CD4-positive, alpha-beta T cell treated with Interleukin-10 for 1 hour (primary cell): ENCODE data around the gene P2RY6.

ENCODE experiments used
- DNase-seq: peaks from one replicate; pipeline ENCODE4 v3.0.0-alpha.2; 2020

The P2RY6 gene

DNA sequence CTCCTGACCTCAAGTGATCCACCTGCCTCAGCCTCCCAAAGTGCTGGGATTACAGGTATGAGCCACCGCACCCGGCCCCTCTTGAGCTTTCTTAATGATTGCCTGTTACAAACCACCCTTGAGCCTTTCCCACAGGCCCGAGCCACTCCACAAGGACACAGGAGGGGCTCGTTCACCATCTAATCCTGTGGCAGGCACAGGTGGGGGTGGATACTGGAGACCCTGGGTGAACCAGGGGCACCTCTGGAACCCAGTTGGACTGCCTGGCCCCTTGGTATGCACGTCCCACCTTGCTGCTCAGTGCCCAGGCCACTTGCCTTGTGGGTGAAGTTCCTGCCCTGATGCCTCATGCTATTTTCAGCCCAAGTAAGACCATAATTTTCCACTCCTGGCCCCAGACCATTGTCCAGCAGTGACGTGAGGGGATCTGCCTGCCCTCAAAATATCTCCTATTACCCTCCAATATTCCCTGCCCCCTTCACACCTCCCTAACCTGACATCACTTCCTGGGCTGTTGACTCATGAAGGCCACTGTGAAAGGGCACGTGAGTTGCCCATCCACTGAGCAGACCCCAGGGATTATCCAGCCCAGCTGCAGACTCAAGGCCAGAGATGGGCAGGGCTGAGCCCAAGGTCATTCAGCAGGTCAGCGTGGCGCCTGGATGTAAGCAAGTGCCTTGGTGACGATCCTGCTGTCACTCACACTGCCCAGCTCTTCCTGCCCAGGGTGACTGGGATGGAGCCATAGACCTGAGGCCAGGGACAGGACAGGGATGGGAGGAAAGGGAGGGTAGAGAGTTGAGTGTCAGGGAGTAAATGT, 34.5 kb upstream of the P2RY6 start:
- no peak for DNase-seq

DNA sequence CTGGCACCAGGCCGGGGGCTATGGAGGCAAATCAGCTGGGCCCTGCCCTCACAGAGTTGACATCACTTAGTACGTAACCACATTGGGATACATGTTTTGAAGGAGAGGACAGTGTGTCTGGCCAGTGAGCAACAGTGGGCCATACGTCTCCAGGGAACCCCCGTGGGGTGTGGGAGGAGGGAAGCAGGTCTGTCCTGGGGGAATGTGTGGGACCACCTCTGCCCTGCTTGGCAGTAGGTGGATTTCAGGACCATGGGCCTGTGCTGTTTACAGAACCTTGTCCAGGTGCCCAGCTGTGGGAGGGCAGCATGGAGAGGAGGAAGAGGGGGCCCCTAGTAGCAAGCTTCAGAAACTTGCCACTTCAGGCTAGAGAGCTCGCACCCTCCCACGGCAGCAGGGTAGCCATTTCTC, 33.0 kb upstream of the P2RY6 start:
- no peak for DNase-seq

DNA sequence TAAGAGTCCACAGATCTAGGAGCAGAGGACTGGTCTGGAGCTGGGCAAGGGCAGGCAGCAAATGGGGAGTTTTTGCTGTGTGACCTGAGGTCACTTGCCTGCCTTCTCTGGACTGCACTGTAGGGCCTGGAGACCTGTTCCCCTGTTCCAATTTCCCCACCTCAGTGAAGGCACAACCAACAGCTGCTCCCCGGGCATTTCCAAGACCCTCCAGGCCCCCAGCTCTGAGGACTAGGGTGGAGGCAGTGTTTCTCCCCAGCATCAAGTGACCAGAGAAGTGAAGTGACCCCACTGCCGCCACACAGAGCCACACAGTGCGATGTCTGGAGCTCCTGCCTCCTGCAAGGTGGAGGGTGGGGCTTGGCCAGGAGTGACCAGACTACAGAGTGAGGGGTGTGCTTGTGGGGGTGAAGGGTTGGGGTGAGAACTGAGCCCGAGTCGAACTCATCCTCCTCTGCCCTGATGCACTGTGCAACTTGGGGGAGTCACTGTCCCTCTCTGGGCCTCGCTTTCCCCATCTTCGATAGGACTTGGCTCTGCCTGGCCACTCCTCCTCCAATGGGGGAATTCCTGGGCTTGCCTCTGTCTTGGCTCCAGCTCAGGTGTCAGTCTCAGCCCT, 32.5 kb upstream of the P2RY6 start:
- no peak for DNase-seq

DNA sequence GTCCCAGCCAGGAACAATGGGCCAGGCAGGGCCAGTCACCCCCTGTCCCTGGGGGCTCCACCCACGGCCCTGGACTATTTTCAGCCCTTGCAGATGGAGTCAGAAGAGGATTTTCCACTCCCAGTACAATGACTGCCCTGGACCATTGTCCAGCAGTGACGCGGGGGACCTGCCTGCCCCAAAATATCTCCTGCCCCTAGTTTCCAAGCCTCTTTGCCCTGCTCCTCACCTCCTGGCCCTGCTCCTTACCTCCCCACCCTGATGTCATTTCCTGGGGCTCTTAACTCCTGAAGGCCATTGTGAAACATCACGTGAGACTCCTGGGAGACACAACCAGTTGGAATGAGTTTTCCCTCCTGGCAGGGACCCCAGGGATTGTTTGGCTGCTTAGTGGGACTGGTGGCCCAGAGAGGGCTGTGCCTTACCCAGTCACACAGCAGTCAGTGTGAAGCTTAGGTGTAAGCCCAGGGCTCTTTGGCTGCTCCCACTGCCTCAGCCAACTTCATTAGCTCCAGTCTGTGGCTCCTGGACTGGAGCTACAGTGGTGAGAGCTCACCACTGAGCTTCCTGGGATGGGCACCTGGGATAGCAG, 31.9 kb upstream of the P2RY6 start:
- no peak for DNase-seq

DNA sequence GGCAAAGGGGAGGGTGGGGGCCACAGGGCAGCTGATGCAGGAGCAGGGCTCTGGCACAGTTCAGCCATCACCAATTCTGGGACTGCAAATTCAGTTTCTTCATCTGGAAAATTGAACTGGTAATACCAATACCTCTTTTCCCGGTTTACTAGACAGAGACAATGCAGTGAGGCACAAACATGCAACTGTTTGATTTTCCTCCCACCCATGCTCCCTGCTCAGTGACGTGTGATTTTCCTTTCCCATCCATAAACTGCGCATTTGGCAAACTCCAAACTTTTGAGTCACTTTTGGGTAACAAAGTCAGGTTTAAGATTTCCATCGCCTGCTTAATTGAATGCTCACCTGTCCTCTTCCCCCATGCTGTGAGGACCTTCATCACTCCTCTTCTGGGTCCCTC, 30.8 kb upstream of the P2RY6 start:
- no peak for DNase-seq

DNA sequence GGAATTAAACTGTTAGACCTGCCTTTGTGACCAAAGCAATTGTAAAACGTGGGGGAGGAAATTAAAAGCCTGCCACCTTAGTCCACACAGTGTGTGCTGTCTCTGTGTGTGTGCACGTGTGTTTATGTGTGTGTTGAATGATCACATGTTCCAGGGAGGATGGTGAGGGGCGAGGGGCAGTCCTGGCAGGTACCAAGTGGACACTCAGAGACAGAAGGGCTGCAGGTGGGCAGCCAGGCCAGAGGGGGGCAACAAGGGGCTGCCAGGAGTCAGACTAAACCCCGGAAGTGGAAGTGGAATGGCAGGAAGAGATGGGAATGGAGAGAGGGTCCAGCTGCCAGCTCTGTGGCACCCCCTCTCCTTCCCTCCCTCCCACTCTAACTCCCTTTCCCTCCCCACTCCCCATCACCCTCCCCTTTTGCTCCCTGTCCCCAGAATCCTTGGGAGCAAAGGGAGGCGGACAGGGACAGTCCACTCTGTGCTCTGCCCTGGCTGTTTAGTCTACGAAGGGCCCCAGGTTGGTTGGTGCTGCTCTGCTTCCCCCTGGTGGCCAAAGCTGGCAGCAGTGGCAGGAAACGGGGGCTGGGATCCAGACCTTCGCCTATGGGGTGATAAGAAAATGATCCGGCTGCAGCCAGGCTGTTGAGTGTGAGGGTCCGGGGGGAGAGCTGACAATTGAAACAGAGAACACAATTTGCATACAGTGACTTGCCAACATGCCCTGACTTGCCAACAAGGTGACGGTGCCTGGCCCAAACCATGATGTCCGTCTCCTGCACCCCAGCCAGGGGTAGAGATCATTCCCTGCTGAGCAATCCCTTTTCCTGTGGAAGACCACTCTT, 29.7 kb upstream of the P2RY6 start:
- peak; percentile 62 for DNase-seq

DNA sequence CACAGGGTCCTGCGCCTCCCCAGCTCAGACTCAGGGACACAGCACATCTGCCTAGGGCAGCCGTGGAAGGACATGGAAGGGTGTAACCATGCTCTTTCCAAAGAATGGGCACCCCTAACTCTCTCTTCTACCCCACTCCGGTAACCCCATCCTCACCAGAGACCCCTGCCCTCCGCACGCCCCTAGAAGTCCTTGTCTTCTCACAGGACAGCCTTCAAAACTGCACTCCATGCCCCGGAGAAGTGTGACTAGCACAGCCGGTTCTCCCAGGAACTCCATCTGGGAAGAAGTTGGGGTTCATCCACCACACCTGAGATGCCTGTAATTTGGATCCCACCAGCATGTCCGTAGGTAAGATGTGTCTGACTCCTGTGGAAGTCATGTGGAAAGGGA, 29.0 kb upstream of the P2RY6 start:
- DNase-seq: no peak

DNA sequence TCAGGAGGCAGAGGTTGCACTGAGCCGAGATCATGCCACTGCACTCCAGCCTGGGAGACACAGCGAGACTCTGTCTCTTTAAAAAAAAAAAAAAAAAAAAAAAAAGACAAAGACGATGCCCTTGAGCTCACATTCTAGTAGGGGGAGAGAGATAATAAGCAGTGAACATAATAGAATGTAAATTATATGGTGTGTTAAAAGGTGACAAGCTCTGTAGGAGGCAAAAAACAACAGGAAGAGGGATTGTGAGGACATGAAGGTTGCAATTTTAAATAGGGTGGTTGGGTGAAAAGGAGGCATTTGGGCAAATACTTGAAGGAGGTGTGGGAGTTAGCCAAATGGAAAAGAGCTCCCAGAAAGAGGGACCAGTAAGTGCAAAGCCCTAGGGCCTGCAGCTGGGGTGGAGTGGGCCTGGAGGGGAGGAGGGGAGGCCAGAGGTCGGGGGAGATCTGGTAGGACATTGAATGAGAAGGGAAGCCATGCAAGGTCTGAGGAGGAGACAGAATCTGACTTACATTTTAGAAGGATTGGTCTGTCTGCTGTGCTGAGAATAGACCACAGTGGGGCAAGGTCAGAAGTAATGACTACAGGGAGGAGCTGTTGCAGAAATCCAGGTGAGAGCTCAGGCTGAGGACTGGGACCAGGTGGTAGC, 27.4 kb upstream of the P2RY6 start:
- no peak for DNase-seq

DNA sequence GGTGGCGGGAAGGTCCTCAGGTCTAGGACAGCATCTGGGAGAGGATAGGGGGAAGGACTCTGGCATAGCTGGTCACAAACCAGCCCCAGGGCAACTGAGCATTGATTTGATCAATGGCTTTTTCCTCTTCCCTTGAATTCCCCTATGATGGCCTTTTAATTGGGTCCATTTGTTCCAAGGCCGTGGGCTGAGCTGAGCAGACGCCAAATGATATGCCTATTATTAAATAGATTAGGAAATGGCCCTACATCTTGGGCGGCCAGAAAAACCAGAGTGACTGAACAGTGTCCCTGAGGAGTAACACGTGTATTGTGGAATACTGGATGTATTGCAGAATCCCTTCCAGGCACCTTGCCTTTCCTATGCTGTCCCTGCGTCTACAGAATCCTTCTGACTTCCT, 26.7 kb upstream of the P2RY6 start:
- no peak for DNase-seq

DNA sequence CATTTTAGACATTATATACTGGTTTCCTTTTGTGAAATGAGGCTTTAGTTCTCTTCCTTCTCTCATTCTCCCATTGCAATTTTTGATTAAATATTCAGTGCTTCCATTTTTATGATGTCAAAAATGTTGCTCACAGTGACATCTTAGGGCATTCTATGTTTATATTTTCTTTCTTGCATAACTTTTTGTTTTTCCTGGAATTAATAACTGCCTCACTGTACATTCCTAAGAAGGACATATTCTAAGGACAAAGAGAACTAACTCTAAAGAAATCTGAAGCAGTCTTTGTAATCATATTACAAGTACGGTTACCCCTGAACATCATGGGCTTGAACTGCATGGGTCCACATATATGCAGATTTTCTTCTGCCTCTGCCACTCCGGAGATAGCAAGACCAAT, 25.8 kb upstream of the P2RY6 start:
- DNase-seq: no peak

DNA sequence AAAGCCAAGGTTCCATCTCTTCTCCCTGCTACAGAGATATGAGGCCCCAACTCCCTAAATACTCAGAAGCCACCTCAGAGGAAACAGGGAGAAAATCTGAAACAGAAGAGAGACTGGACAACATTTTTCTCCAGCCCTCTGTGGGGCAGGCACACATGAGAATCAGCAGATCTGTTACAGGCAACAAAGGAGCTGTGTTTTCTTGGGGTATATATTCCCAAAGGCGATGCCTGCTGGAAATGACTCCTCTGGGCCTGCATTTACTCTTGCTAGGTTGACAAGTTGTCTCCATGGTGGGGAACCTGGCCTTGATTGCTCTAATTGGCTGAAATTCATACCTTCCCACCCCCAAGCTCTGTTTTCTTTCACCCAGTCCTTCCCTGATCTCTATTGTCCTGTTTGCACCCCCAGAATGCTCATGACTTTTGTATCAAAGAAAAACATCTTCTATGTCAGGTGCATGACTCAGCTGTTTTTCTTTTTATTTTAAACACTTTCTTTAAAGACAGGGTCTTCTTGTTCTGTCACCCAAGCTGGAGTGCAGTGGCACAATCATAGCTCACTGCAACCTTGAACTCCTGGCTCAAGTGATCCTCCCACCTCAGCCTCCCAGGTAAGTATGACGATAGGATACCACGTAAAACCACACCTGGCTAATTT, 23.5 kb upstream of the P2RY6 start:
- no peak for DNase-seq

DNA sequence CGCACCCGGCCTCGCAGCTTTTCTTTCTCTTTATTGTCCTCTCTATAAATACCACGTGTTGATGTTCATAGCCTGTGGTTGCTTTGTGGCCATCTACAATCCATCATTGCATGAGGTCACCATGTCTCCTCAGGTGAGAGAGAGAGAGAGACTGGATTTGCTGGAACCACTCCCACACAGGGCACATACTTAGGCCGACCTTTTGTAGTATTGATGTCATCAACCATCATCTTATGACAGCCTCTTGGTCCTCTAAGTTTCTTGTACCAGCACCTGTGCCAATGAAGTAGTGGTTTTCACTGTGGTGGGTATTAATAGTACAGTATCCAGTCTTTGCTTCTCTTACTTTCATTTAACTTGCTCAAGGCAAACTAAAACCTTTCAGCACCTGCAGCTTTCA, 22.8 kb upstream of the P2RY6 start:
- DNase-seq: no peak

DNA sequence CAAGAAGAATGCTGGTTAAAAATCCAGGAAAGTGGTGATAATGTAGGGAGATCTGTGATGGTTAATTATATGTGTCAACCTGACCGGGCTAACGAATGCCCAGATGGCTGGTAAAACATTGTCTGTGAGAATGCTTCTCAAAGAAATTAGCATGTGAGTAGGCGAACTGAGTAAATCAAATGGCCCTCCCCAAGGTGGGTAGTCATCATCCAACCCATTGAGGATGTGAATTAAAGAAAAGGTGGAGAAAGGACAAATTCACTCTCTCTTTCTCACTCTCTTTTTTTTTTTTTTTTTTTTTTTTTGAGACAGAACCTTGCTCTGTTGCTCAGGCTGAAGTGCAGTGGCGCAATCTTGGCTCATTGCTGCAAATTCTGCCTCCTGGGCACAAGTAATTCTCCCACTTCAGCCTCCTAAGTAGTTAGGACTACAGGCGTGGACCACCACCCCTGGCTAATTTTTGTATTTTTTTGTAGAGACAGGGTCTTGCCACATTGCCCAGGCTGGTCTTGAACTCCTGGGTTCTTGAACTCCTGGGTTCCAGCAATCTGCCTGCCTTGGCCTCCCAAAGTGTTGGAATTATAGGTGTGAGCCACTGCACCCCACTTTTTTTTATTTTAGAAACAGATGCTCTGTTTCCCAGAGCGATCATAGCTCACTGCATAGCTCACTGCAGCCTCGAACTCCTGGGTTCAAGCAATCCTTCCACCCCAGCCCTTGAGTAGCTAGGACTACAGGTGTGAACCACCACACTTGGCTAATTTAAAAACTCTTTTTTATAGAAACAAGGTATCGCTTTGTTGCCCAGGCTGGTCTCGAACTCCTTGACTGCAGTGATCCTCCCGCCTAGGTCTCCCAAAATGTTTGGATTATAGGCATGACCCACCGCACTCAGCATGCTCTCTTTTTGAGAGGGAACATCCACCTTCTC, 22.0 kb upstream of the P2RY6 start:
- no peak for DNase-seq

DNA sequence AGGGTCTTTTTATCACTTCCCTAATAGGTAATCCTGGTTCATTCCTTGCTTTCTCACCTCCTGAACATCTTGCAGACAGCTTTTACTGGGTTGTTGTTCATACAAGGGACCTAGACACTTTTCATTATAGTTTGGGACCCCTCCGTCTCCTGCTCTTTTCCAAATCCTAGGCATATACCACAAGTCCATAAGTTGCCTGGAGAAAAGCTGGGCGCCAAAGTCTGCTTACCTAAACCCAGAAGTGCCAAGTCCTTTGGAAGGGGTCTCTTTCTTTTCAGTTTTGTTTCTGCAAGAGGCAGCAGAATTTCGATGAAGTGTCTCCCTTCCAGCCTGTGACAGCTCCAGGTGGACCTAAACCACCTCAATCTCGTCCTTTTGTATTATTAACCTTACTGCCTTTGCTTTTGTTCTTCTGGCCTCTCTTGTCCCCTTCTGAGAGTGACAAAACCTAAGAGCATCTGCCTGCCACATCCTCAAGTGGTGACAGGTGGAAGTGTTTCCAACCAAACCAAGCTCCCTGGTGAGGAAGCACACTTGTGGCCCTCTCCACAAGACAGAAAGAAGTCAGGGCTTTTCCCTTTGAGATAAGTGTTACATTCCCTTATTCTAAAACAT, 19.5 kb upstream of the P2RY6 start:
- DNase-seq: no peak

DNA sequence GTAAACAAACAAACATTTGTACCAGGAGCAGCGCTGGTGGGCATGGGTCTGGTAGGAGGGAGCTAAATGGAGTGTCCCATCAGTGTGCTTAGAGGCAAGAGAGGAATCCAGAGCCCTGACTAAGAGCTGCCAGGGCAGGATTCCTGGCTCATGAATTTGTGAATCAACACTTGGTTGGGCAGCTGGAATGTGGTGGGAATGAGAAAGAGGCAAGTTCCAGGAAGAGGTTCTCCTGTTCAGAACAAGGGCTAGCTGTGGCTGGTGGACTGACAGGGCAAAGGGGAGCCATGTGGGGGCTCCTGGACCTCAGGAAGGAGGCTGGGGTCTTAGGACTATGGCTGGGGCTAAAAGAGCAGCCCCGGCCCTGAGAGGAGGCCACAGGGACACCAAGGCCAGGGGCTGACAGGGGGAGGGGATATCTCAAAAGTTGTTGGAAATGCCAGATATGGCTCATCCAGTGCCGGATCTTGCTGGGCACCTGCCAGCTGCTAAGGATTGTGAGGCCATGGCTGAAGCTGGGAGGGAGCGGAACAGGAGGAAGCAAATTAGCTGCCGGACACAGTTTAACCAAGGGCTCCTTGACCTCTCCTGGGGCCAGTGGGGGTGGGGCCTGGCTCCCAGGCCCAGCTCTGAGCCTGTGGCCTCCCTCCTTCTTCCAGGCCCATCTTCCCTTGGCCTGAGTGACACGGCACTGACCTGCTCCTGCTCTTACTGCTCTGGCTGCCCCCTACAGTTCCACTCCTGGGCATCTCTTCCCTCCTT, 14.6 kb upstream of the P2RY6 start:
- no peak for DNase-seq

DNA sequence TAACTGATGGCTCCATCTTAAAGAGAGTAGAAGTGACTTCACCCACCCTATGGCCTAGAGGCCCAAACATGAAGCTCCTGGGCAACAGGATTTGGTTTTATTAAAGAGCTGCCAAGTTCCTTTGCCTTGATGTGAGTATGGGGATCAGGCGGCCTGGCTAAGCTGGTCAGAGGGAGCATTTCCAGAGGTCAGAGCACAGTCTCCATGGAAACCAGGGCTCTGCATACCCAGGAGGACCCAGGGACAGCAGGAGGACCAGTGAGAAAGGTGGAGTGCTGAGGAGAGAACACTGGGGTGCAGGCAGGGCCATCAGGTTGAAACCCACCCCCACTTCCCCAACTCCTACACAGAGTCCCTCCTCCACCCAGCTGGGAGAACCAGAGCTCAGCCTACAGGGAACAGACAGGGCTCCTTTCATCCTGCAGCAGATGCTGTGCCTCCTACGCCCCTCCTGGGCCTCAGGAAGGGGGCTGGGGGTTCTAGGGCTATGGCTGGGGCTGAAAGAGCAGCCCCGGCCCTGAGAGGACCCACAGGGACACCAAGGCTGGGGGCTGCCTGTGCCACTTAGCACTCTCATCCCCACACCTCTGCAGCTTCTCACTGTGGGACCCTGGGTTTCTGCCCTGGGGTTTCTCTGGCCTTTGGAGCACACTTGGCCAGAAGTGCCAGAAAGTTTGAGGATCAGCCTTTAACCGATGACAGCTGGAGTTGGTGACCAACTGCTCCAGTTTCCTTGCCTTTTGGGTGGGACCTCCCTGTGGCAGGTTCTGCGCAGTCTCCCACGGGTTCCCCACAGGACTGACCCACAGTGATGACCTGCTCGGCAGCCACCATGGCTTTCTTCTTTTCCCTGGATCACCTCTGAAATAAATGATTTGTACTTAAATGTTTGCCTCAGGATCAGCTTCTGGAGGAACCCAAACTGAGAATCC, 13.8 kb upstream of the P2RY6 start:
- no peak for DNase-seq

DNA sequence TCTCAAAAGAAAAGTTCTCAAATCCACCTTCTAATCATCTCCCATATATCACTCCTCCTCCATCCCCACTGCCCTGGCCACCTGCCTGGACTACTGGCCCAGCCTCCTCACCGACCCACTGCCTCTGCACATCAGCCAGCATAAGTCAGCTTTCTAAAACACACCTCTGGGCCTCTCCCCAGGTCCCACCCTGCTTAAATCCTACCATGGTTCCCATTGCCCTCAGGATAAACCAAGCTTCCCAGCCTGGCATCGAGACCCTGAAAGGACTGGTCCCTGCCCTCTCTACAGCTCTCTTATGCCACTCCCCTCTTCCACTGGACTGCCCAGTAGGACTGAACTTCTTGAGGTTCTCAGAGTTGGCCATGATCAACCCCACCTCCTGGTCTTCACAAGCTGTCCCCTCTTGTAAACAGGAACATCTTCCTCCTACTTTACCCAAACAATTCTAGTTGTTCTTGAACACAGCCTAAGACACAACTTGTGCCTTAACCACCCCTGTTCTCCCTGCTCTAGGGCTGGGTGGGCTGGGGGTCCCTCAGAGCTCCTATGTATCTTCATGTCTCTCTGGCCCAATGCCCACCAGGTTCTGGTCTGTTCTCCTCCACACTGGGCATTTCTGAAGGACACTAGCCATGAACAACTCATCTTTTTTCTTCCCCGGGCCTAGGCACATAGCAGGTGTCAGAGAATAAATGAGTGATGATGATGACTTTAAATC, 12.6 kb upstream of the P2RY6 start:
- no peak for DNase-seq

DNA sequence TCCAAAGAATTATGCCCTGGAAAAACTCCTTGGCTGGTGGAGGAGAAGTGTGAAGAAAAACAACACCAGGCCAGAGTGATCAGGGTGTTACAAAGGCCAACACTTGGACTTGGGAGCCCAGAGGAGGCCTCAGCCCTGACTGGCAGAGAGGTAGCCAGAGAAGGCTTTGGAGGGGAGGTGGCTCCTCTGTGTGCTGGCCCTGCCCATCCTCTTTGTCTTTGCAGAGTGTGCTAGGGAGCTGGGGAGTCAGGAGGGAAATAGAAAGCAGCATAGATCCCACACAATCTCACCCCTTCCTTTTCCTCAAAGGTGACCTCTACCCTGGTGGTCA, 12.0 kb upstream of the P2RY6 start:
- no peak for DNase-seq
